Measurements from ENCODE around the gene SLC35B2.

The SLC35B2 gene

GRCh38 chr6:44301106-44301505 is 43.8 kb upstream of the SLC35B2 start:
- TF ChIP-seq REST (IDR thresholded peaks at IDR 0.05; ENCODE audit: low read depth): no peak
- TF ChIP-seq MAX (IDR thresholded peaks at IDR 0.05): no peak
- TF ChIP-seq NFIC (IDR thresholded peaks at IDR 0.05): no peak
- no peak for TF ChIP-seq TEAD4 (IDR thresholded peaks at IDR 0.05)
- no peak for TF ChIP-seq FOXM1 (IDR thresholded peaks at IDR 0.05; ENCODE audit: borderline replicate concordance, low read depth)
- TF ChIP-seq EP300 (IDR thresholded peaks at IDR 0.05; ENCODE audit: borderline replicate concordance): no peak
- TF ChIP-seq TAF1 (IDR thresholded peaks at IDR 0.05; ENCODE audit: low read depth): no peak
- no peak for TF ChIP-seq EGR1 (IDR thresholded peaks at IDR 0.05)
- no peak for TF ChIP-seq CEBPB (IDR thresholded peaks at IDR 0.05)
- TF ChIP-seq, protein P1, sequence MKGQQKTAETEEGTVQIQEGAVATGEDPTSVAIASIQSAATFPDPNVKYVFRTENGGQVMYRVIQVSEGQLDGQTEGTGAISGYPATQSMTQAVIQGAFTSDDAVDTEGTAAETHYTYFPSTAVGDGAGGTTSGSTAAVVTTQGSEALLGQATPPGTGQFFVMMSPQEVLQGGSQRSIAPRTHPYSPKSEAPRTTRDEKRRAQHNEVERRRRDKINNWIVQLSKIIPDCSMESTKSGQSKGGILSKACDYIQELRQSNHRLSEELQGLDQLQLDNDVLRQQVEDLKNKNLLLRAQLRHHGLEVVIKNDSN (IDR thresholded peaks at IDR 0.05): no peak
- TF ChIP-seq ZBTB7A (IDR thresholded peaks at IDR 0.05; ENCODE audit: low read depth): no peak
- no peak for TF ChIP-seq CREB1 (IDR thresholded peaks at IDR 0.05; ENCODE audit: low read depth)
- no peak for TF ChIP-seq YY1 (IDR thresholded peaks at IDR 0.05; ENCODE audit: low read depth)
- TF ChIP-seq TCF12 (IDR thresholded peaks at IDR 0.05; ENCODE audit: low read depth): no peak
- no peak for TF ChIP-seq RAD21 (IDR thresholded peaks at IDR 0.05; ENCODE audit: low read depth)

DNA sequence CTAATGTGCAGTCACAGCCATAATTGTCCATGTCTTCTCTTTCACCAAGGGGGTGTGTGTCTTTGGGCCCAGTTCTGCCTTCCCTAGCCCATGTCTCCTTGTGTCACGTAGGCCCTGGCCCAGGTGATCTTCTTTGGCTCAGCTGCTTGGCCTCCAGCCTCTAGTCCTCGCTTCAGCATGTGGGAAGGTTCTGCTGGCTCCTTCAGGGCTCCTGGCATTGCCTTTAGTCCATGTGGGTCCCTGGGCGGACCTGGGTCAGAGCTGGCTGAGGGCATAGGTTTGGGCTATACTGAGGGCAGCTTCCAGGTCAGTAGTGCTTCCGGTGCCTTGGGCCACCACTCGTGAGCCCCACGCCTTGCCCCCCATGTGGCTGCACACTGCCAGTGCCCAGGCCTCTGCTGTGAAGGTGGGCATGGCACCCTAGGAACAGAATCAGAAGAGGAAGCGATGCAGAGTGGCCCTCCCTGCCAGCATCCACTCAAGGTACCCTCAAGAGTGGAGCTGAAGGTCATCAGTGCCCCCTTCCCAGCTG is 43.0 kb upstream of the SLC35B2 start:
- TF ChIP-seq, protein P1 (IDR thresholded peaks at IDR 0.05): no peak

DNA sequence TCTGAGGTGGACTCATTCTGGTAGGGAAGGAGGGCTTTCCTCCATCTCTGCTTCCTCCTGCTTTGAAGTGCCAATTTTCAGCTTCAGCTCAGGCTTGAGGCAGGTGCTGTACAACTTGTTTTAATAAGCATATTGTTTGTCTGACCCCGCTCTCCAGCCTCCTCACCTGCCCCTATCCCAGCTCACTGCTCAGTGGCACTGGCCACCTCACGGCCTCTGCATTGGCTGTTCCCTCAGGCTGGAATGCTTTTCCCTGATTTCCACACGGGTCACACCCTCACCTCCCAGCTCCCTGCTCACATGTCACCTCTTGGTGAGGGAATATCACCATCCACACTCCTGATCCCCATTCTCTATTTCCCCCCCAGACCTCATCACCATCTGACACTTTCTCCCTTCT is 41.5 kb upstream of the SLC35B2 start:
- TF ChIP-seq NFIC (IDR thresholded peaks at IDR 0.05) (no peak), TEAD4 (IDR thresholded peaks at IDR 0.05) (no peak), ZBTB7A (IDR thresholded peaks at IDR 0.05; ENCODE audit: low read depth) (no peak), TCF12 (IDR thresholded peaks at IDR 0.05; ENCODE audit: low read depth) (no peak), EP300 (IDR thresholded peaks at IDR 0.05; ENCODE audit: borderline replicate concordance) (no peak)

- TF ChIP-seq CEBPB (IDR thresholded peaks at IDR 0.05): no peak
- no peak for TF ChIP-seq TEAD4 (IDR thresholded peaks at IDR 0.05)
- TF ChIP-seq REST (IDR thresholded peaks at IDR 0.05; ENCODE audit: low read depth): no peak
- no peak for TF ChIP-seq NFIC (IDR thresholded peaks at IDR 0.05)
- TF ChIP-seq CREB1 (IDR thresholded peaks at IDR 0.05; ENCODE audit: low read depth): no peak
- TF ChIP-seq YY1 (IDR thresholded peaks at IDR 0.05; ENCODE audit: low read depth): no peak
- no peak for TF ChIP-seq TAF1 (IDR thresholded peaks at IDR 0.05; ENCODE audit: low read depth)
- no peak for TF ChIP-seq FOXM1 (IDR thresholded peaks at IDR 0.05; ENCODE audit: borderline replicate concordance, low read depth)
- no peak for TF ChIP-seq EGR1 (IDR thresholded peaks at IDR 0.05)
- no peak for TF ChIP-seq ZBTB7A (IDR thresholded peaks at IDR 0.05; ENCODE audit: low read depth)
- TF ChIP-seq EP300 (IDR thresholded peaks at IDR 0.05; ENCODE audit: borderline replicate concordance): no peak
- no peak for TF ChIP-seq RAD21 (IDR thresholded peaks at IDR 0.05; ENCODE audit: low read depth)
- TF ChIP-seq TCF12 (IDR thresholded peaks at IDR 0.05; ENCODE audit: low read depth): no peak
- TF ChIP-seq, protein P1 (IDR thresholded peaks at IDR 0.05): no peak
- TF ChIP-seq MAX (IDR thresholded peaks at IDR 0.05): no peak
Measured at GRCh38 chr6:44298055-44298803, 40.9 kb upstream of the SLC35B2 start.

- TF ChIP-seq NFIC (IDR thresholded peaks at IDR 0.05): no peak
- TF ChIP-seq MAX (IDR thresholded peaks at IDR 0.05): 0 out of 2 replicates have a peak, but pooled peaks have one; percentile 46
- no peak for TF ChIP-seq CREB1 (IDR thresholded peaks at IDR 0.05; ENCODE audit: low read depth)
Measured at GRCh38 chr6:44297063-44298038, 40.0 kb upstream of the SLC35B2 start.
